ENCODE measurements around the gene ZNF410.

GRCh38 chr14:73846947-73847346 is 39.7 kb upstream of the ZNF410 start:
- TF ChIP-seq CTCF (conservative IDR thresholded peaks at IDR 0.05; ENCODE audit: low read depth, low read length): no peak
- TF ChIP-seq EZH2phosphoT487 (IDR thresholded peaks at IDR 0.05; ENCODE audit: borderline replicate concordance, low read length): no peak

All from PC-3 (cell line).